Natural killer cell (primary cell): ENCODE measurements around the gene PTX4. TPM values are rescaled to one million over a fixed set of nuclear protein-coding genes. Genes with fewer than 3 reads are reported as not detected.

Experiments
- ATAC-seq, 3 donors: fragments of 150-1000 bp in 2 of 3; fragments of 200-7000 bp in 1 of 3; cut with Tn5 transposase; 1 replicate in 1 of 3; 2 replicates in 2 of 3; pipeline ENCODE4 v1.10.0; 2021; ENCODE audit warnings: mild to moderate bottlenecking in 2 of 3, moderate library complexity in 2 of 3
- DNase-seq, 2 donors: peaks; one replicate each; pipeline versions ENCODE4 v3.0.0 to v3.0.0-alpha.2; 2013 to 2021; ENCODE audit warnings: mixed read lengths in 1 of 2
- H3K27ac ChIP-seq: one replicate; pipeline ENCODE4 v1.5.1; 2013; ENCODE audit warnings: mild to moderate bottlenecking, low read length
- H3K27me3 ChIP-seq: one replicate; pipeline ENCODE4 v1.6.1; 2013; ENCODE audit warnings: low read length; ENCODE audit not compliant: control insufficient read depth, insufficient read depth
- H3K36me3 ChIP-seq: one replicate; pipeline ENCODE4 v1.6.1; 2013; ENCODE audit warnings: low read length; ENCODE audit not compliant: control insufficient read depth, insufficient read depth
- H3K4me1 ChIP-seq: one replicate; pipeline ENCODE4 v1.6.1; 2013; ENCODE audit warnings: low read length; ENCODE audit not compliant: control insufficient read depth, insufficient read depth
- H3K4me3 ChIP-seq: one replicate; pipeline ENCODE4 v1.5.1; 2013; ENCODE audit warnings: low read length
- H3K9me3 ChIP-seq: one replicate; pipeline ENCODE4 v1.6.1; 2013; ENCODE audit warnings: low read length; ENCODE audit not compliant: control insufficient read depth, insufficient read depth
- H3K27ac Mint-ChIP-seq, 2 donors: one replicate each; pipeline ENCODE4 v1.8.0; 2022; ENCODE audit warnings: mild to moderate bottlenecking in 2 of 2, mixed read lengths in 2 of 2, moderate library complexity in 1 of 2
- H3K27me3 Mint-ChIP-seq, 2 donors: one replicate each; pipeline ENCODE4 v1.8.0; 2022; ENCODE audit warnings: low read depth in 2 of 2, mixed read lengths in 2 of 2
- H3K36me3 Mint-ChIP-seq: one replicate; pipeline ENCODE4 v1.8.0; 2022; ENCODE audit warnings: mixed read lengths
- H3K4me1 Mint-ChIP-seq, 2 donors: one replicate each; pipeline ENCODE4 v1.8.0; 2022; ENCODE audit warnings: mixed read lengths in 2 of 2
- H3K4me3 Mint-ChIP-seq: one replicate; pipeline ENCODE4 v1.8.0; 2022; ENCODE audit warnings: mild to moderate bottlenecking, moderate library complexity, mixed read lengths
- H3K9me3 Mint-ChIP-seq, 2 donors: one replicate each; pipeline ENCODE4 v1.8.0; 2022; ENCODE audit warnings: mixed read lengths in 2 of 2
- CTCF ChIP-seq: fragments of 200-600 bp; IDR thresholded peaks from one replicate; pipeline ENCODE4 v1.8.0; 2022; ENCODE audit warnings: antibody characterized with exemption
- WGBS: methylation state at CpG from one replicate; pipeline ENCODE4 v1.1.7; 2013; ENCODE audit warnings: missing lambda C conversion rate; ENCODE audit not compliant: insufficient coverage; 5-methylcytosine and 5-hydroxymethylcytosine counted together
- intact Hi-C: fragments of 100-400 bp; cut with micrococcal nuclease; formaldehyde crosslinking; loops from one replicate; pipeline ENCODE4 v1.14.2; 2022
- total RNA-seq, 4 donors: library from RNA; stranded (reverse); fragments of 120-200 nt in 1 of 4; gene quantifications; one replicate each; pipeline versions ENCODE4 v1.2.3 to v1.2.4, GENCODE V29; 2013 to 2022

Gene PTX4
- total RNA-seq, 3 donors from 2014 or later (not counting 1 experiment from before 2014, with no cell fraction given), result 0.31 TPM; not detected in 2

GRCh38 chr16:1449201-1449788 is 39.4 kb downstream of the PTX4 start:
- no peak for TF ChIP-seq CTCF
- no peak overlapping the region for H3K4me3 ChIP-seq
- Mint-ChIP-seq H3K36me3 (no peaks in the 10 kb centered on the region), H3K27me3 (no peaks in the 10 kb centered on the region), H3K27ac (peak overlapping the region in 1 of 2 donors; percentile 59), H3K9me3 (no peaks in the 10 kb centered on the region), H3K4me1 (peaks cover 0 to 20% of the 10 kb centered on the region in 2 donors), H3K4me3 (no peak overlapping the region)
- no peak overlapping the region for H3K27ac ChIP-seq
- WGBS, result 98% methylated on average over 25 of the region's 25 CpGs
- DNase-seq (no peak), ATAC-seq (no peak)
- intact Hi-C loops, result no loop called here
- H3K4me1 ChIP-seq, result peaks cover 9% of the 10 kb centered on the region
- no peaks in the 10 kb centered on the region for H3K27me3 ChIP-seq
- H3K9me3 ChIP-seq, result no peaks in the 10 kb centered on the region
- peaks cover 38% of the 10 kb centered on the region for H3K36me3 ChIP-seq

- Mint-ChIP-seq H3K4me1 (peaks cover 0 to 20% of the 10 kb centered on the region in 2 donors), H3K36me3 (no peaks in the 10 kb centered on the region), H3K9me3 (no peaks in the 10 kb centered on the region), H3K4me3 (no peak overlapping the region), H3K27ac (no peak overlapping the region), H3K27me3 (no peaks in the 10 kb centered on the region)
- ATAC-seq (no peak), DNase-seq (no peak)
- no peak for TF ChIP-seq CTCF
- no peaks in the 10 kb centered on the region for H3K9me3 ChIP-seq
- peaks cover 33% of the 10 kb centered on the region for H3K36me3 ChIP-seq
- no peaks in the 10 kb centered on the region for H3K27me3 ChIP-seq
- H3K27ac ChIP-seq, result no peak overlapping the region
- WGBS, result 93% methylated on average over 30 of the region's 30 CpGs
- no peak overlapping the region for H3K4me3 ChIP-seq
- peaks cover 11% of the 10 kb centered on the region for H3K4me1 ChIP-seq
- intact Hi-C loops, result no loop called here
Measured at GRCh38 chr16:1448536-1449116, 40.1 kb downstream of the PTX4 start.

GRCh38 chr16:1447965-1448364 is 40.8 kb downstream of the PTX4 start:
- H3K36me3 ChIP-seq, result peaks cover 28% of the 10 kb centered on the region
- no peak overlapping the region for H3K4me3 Mint-ChIP-seq
- WGBS, result 97% methylated on average over 11 of the region's 11 CpGs

More at GRCh38 chr16:1447965-1448364, 40.8 kb downstream of the PTX4 start:
- peaks cover 0 to 20% of the 10 kb centered on the region in 2 donors for H3K4me1 Mint-ChIP-seq
- no peaks in the 10 kb centered on the region for H3K9me3 Mint-ChIP-seq
- no peaks in the 10 kb centered on the region for H3K27me3 ChIP-seq
- H3K4me3 ChIP-seq, result no peak overlapping the region
- no peaks in the 10 kb centered on the region for H3K36me3 Mint-ChIP-seq
- H3K27me3 Mint-ChIP-seq, result no peaks in the 10 kb centered on the region
- intact Hi-C loops, result no loop called here
- DNase-seq (no peak), ATAC-seq (no peak)
- H3K4me1 ChIP-seq, result peaks cover 11% of the 10 kb centered on the region
- TF ChIP-seq CTCF, result no peak
- H3K27ac ChIP-seq, result no peak overlapping the region
- H3K27ac Mint-ChIP-seq, result peak overlapping the region in 1 of 2 donors; percentile 24
- H3K9me3 ChIP-seq, result no peaks in the 10 kb centered on the region
